Measurements from ENCODE around the gene GPR26.

Gene GPR26

GRCh38 chr10:123645615-123646014 lies 20.5 kb upstream of the GPR26 start:
- no peak for DNase-seq (ENCODE audit: extremely low read depth, low read depth)
- no peak for TF ChIP-seq CTCF (IDR thresholded peaks at IDR 0.05; ENCODE audit: low read depth, low read length)

GRCh38 chr10:123648595-123648994 lies 17.6 kb upstream of the GPR26 start:
- no peak for TF ChIP-seq CTCF (IDR thresholded peaks at IDR 0.05; ENCODE audit: low read depth, low read length)
- DNase-seq (ENCODE audit: extremely low read depth, low read depth) = no peak

- TF ChIP-seq CTCF (IDR thresholded peaks at IDR 0.05; ENCODE audit: low read depth, low read length) = no peak
- DNase-seq (ENCODE audit: extremely low read depth, low read depth) = no peak
Observed at GRCh38 chr10:123649676-123650075, 16.5 kb upstream of the GPR26 start.

- no peak for DNase-seq (ENCODE audit: extremely low read depth, low read depth)
Observed at GRCh38 chr10:123651421-123652047, 14.6 kb upstream of the GPR26 start.

GRCh38 chr10:123655751-123656150 lies 10.4 kb upstream of the GPR26 start:
- no peak for TF ChIP-seq CTCF (IDR thresholded peaks at IDR 0.05; ENCODE audit: low read depth, low read length)
- no peak for DNase-seq (ENCODE audit: extremely low read depth, low read depth)

More at GRCh38 chr10:123651421-123652047, 14.6 kb upstream of the GPR26 start:
- TF ChIP-seq CTCF (IDR thresholded peaks at IDR 0.05; ENCODE audit: low read depth, low read length) = no peak

- DNase-seq (ENCODE audit: extremely low read depth, low read depth) = no peak
- TF ChIP-seq CTCF (IDR thresholded peaks at IDR 0.05; ENCODE audit: low read depth, low read length) = no peak; the same call in 1 of the 2 replicates
Observed at GRCh38 chr10:123663522-123663921, 2.6 kb upstream of the GPR26 start.

- no peak for DNase-seq (ENCODE audit: extremely low read depth, low read depth)
- no peak for TF ChIP-seq CTCF (IDR thresholded peaks at IDR 0.05; ENCODE audit: low read depth, low read length)
Observed at GRCh38 chr10:123665491-123666286, 466 bp upstream of the GPR26 start.
